Measurements from ENCODE around the gene ONECUT2. TPM values are rescaled to one million over a fixed set of nuclear protein-coding genes. Genes with fewer than 3 reads are reported as not detected.
A peak's percentile ranks its signal among the peaks of the same experiment; 100 is the strongest.

The ONECUT2 gene
- total RNA-seq, 2 donors from 2014 or later = 1.9 to 3.6 TPM

- Mint-ChIP-seq H3K4me3 (peak overlapping the region; percentile 62), H3K36me3 (ENCODE audit: low read depth) (no peaks in the 10 kb centered on the region), H3K4me1 (peaks cover 40% of the 10 kb centered on the region), H3K27ac (no peak overlapping the region), H3K9me3 (no peaks in the 10 kb centered on the region), H3K27me3 (ENCODE audit: insufficient read depth) (peaks cover 97% of the 10 kb centered on the region)
- WGBS, 2 experiments (ENCODE audit: insufficient coverage in 1 of 2, insufficient read length in 1 of 2) = 1 to 4% methylated on average over 23 to 31 of the region's 31 CpGs
- H3K36me3 ChIP-seq (ENCODE audit: control insufficient read depth, insufficient read depth, low read length) = no peaks in the 10 kb centered on the region
- H3K4me1 ChIP-seq (ENCODE audit: control insufficient read depth, insufficient read depth, low read length) = no peaks in the 10 kb centered on the region
- peak overlapping the region; percentile 81 for H3K4me3 ChIP-seq (ENCODE audit: low read length)
- H3K9me3 ChIP-seq (ENCODE audit: control insufficient read depth, low read length) = no peaks in the 10 kb centered on the region
- DNase-seq = peak; percentile 60
- peaks cover 90% of the 10 kb centered on the region for H3K27me3 ChIP-seq (ENCODE audit: control insufficient read depth, insufficient read depth, low read length, poor library complexity, severe bottlenecking)
- TF ChIP-seq, protein P1, sequence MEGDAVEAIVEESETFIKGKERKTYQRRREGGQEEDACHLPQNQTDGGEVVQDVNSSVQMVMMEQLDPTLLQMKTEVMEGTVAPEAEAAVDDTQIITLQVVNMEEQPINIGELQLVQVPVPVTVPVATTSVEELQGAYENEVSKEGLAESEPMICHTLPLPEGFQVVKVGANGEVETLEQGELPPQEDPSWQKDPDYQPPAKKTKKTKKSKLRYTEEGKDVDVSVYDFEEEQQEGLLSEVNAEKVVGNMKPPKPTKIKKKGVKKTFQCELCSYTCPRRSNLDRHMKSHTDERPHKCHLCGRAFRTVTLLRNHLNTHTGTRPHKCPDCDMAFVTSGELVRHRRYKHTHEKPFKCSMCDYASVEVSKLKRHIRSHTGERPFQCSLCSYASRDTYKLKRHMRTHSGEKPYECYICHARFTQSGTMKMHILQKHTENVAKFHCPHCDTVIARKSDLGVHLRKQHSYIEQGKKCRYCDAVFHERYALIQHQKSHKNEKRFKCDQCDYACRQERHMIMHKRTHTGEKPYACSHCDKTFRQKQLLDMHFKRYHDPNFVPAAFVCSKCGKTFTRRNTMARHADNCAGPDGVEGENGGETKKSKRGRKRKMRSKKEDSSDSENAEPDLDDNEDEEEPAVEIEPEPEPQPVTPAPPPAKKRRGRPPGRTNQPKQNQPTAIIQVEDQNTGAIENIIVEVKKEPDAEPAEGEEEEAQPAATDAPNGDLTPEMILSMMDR (conservative IDR thresholded peaks at IDR 0.05) = peak; percentile 43
- H3K27ac ChIP-seq (ENCODE audit: low read depth, low read length) = no peak overlapping the region
- H3K9ac ChIP-seq (ENCODE audit: extremely low read depth, low read length, poor library complexity, severe bottlenecking) = no peak overlapping the region
Measured at GRCh38 chr18:57438743-57439608, 3.8 kb downstream of the ONECUT2 start.

- H3K27ac Mint-ChIP-seq = no peak overlapping the region
- Histone ChIP-seq H3K9me3 (ENCODE audit: control insufficient read depth, low read length) (no peaks in the 10 kb centered on the region), H3K27ac (ENCODE audit: low read depth, low read length) (no peak overlapping the region), H3K4me1 (ENCODE audit: control insufficient read depth, insufficient read depth, low read length) (no peaks in the 10 kb centered on the region), H3K4me3 (ENCODE audit: low read length) (peak overlapping the region; percentile 81), H3K9ac (ENCODE audit: extremely low read depth, low read length, poor library complexity, severe bottlenecking) (no peak overlapping the region), H3K36me3 (ENCODE audit: control insufficient read depth, insufficient read depth, low read length) (no peaks in the 10 kb centered on the region), H3K27me3 (ENCODE audit: control insufficient read depth, insufficient read depth, low read length, poor library complexity, severe bottlenecking) (peaks cover 90% of the 10 kb centered on the region)
- H3K27me3 Mint-ChIP-seq (ENCODE audit: insufficient read depth) = peaks cover 97% of the 10 kb centered on the region
- DNase-seq = peak; percentile 85
- TF ChIP-seq, protein P1 (conservative IDR thresholded peaks at IDR 0.05) = no peak
- 0 to 1% methylated on average over 14 to 26 of the region's 26 CpGs for WGBS, 2 experiments (ENCODE audit: insufficient coverage in 1 of 2, insufficient read length in 1 of 2)
- no peaks in the 10 kb centered on the region for H3K36me3 Mint-ChIP-seq (ENCODE audit: low read depth)
- peaks cover 34% of the 10 kb centered on the region for H3K4me1 Mint-ChIP-seq
- no peaks in the 10 kb centered on the region for H3K9me3 Mint-ChIP-seq
- peak overlapping the region; percentile 62 for H3K4me3 Mint-ChIP-seq
Measured at GRCh38 chr18:57439609-57439968, 4.4 kb downstream of the ONECUT2 start.

DNA sequence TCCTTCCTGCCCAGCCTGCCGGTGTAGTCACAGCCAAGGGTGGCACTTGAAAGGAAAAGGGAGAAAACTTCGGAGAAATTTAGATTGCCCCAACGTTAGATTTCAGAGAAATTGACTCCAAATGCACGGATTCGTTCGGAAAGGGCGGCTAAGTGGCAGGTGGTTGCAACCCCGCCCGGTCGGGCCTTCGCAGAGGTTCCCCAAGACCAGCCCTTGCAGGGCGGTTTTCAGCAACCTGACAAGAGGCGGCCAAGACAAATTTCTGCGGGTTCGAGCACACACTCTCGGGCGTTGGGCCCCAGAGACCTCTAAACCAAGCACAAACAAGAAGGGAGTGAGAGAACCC, 4.8 kb downstream of the ONECUT2 start:
- no peaks in the 10 kb centered on the region for H3K9me3 ChIP-seq (ENCODE audit: control insufficient read depth, low read length)
- TF ChIP-seq, protein P1 (conservative IDR thresholded peaks at IDR 0.05) = no peak
- H3K27ac ChIP-seq (ENCODE audit: low read depth, low read length) = no peak overlapping the region
- H3K27ac Mint-ChIP-seq = no peak overlapping the region
- DNase-seq = no peak
- H3K4me1 Mint-ChIP-seq = peaks cover 32% of the 10 kb centered on the region
- H3K4me1 ChIP-seq (ENCODE audit: control insufficient read depth, insufficient read depth, low read length) = no peaks in the 10 kb centered on the region
- peaks cover 90% of the 10 kb centered on the region for H3K27me3 ChIP-seq (ENCODE audit: control insufficient read depth, insufficient read depth, low read length, poor library complexity, severe bottlenecking)
- H3K4me3 ChIP-seq (ENCODE audit: low read length) = peak overlapping the region; percentile 81
- H3K36me3 Mint-ChIP-seq (ENCODE audit: low read depth) = no peaks in the 10 kb centered on the region
- no peak overlapping the region for H3K9ac ChIP-seq (ENCODE audit: extremely low read depth, low read length, poor library complexity, severe bottlenecking)
- peak overlapping the region; percentile 62 for H3K4me3 Mint-ChIP-seq
- H3K27me3 Mint-ChIP-seq (ENCODE audit: insufficient read depth) = peaks cover 97% of the 10 kb centered on the region
- no peaks in the 10 kb centered on the region for H3K9me3 Mint-ChIP-seq
- 9% methylated on average over 14 to 17 of the region's 17 CpGs for WGBS, 2 experiments (ENCODE audit: insufficient coverage in 1 of 2, insufficient read length in 1 of 2)
- no peaks in the 10 kb centered on the region for H3K36me3 ChIP-seq (ENCODE audit: control insufficient read depth, insufficient read depth, low read length)

All from endodermal cell (in vitro differentiated cells).